GM13976 (cell line): Measurements from ENCODE around the gene KLHL14.

ENCODE experiments used
- DNase-seq: peaks from one replicate; pipeline ENCODE4 v3.0.0; 2012; ENCODE audit warnings: low spot score
- in situ Hi-C: fragments of 300-500 bp; cut with MboI; formaldehyde crosslinking; loops from one replicate; pipeline ENCODE4 v1.12.0; 2022; ENCODE audit warnings: low sequenced_read_pairs, mixed read lengths, inconsistent platforms; ENCODE audit not compliant: unreplicated experiment
- TF ChIP-seq, protein P1 (sequence below): IDR thresholded peaks from 2 replicates; pipeline ENCODE4 v1.5.1; 2012; ENCODE audit warnings: borderline replicate concordance, mild to moderate bottlenecking; ENCODE audit not compliant: insufficient read depth; ENCODE audit errors: extremely low read depth, missing control alignments, control extremely low read depth

The KLHL14 gene

GRCh38 chr18:32629981-32630700 is 142.7 kb downstream of the KLHL14 start:
- TF ChIP-seq, protein P1, sequence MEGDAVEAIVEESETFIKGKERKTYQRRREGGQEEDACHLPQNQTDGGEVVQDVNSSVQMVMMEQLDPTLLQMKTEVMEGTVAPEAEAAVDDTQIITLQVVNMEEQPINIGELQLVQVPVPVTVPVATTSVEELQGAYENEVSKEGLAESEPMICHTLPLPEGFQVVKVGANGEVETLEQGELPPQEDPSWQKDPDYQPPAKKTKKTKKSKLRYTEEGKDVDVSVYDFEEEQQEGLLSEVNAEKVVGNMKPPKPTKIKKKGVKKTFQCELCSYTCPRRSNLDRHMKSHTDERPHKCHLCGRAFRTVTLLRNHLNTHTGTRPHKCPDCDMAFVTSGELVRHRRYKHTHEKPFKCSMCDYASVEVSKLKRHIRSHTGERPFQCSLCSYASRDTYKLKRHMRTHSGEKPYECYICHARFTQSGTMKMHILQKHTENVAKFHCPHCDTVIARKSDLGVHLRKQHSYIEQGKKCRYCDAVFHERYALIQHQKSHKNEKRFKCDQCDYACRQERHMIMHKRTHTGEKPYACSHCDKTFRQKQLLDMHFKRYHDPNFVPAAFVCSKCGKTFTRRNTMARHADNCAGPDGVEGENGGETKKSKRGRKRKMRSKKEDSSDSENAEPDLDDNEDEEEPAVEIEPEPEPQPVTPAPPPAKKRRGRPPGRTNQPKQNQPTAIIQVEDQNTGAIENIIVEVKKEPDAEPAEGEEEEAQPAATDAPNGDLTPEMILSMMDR = no peak
- in situ Hi-C loops = no loop called here

GRCh38 chr18:32629292-32629691 is 143.5 kb downstream of the KLHL14 start:
- TF ChIP-seq, protein P1 = no peak
- in situ Hi-C loops = no loop called here
- DNase-seq = no peak

More at GRCh38 chr18:32629981-32630700, 142.7 kb downstream of the KLHL14 start:
- DNase-seq = no peak

GRCh38 chr18:32624182-32624723 is 148.6 kb downstream of the KLHL14 start:
- no peak for DNase-seq
- TF ChIP-seq, protein P1 = no peak
- in situ Hi-C loops = no loop called here

GRCh38 chr18:32623563-32623962 is 149.3 kb downstream of the KLHL14 start:
- in situ Hi-C loops = no loop called here
- TF ChIP-seq, protein P1 = no peak

More at GRCh38 chr18:32623563-32623962, 149.3 kb downstream of the KLHL14 start:
- no peak for DNase-seq
